ENCODE results near the gene POLR1A.

GRCh38 chr2:85981579-85982247 is 124.0 kb downstream of the POLR1A start:
- TF ChIP-seq REST (IDR thresholded peaks at IDR 0.05) (no peak), CHD2 (IDR thresholded peaks at IDR 0.05; ENCODE audit: low read length, partially characterized antibody) (no peak), KDM5A (IDR thresholded peaks at IDR 0.05) (no peak), EHMT2 (IDR thresholded peaks at IDR 0.05; ENCODE audit: low read depth) (no peak), CBX8 (IDR thresholded peaks at IDR 0.05) (no peak), ESRRA (IDR thresholded peaks at IDR 0.05; ENCODE audit: borderline replicate concordance, low read length) (no peak), MAZ (IDR thresholded peaks at IDR 0.05; ENCODE audit: borderline replicate concordance, low read depth, low read length) (no peak), EP300 (IDR thresholded peaks at IDR 0.05) (no peak), CHD4 (IDR thresholded peaks at IDR 0.05; ENCODE audit: borderline replicate concordance) (no peak), POLR2A (IDR thresholded peaks at IDR 0.05; ENCODE audit: low read length) (no peak), JUN (IDR thresholded peaks at IDR 0.05) (no peak), CTCF (IDR thresholded peaks at IDR 0.05) (no peak)

Measured in A549 (cell line).